B cell (primary cell): Measurements from ENCODE around the gene RFPL1. TPM values are rescaled to one million over a fixed set of nuclear protein-coding genes. Genes with fewer than 3 reads are reported as not detected.

Experiments used
- ATAC-seq: fragments of 200-7000 bp; cut with Tn5 transposase; one replicate; pipeline ENCODE4 v1.10.0; 2021; ENCODE audit warnings: low read depth, mild to moderate bottlenecking, moderate number of reproducible peaks, moderate library complexity
- CTCF ChIA-PET: fragments of 350-600 bp; sonication (Branson Sonifier 250); formaldehyde crosslinking; loops from one replicate; lab custom pipeline; 2021; ENCODE audit warnings: antibody characterized with exemption, inconsistent platforms; lab: Charles Lee
- POLR2A ChIA-PET: fragments of 350-600 bp; sonication (Branson Sonifier 250); formaldehyde crosslinking; loops from one replicate; lab custom pipeline; 2021; ENCODE audit warnings: antibody characterized with exemption; lab: Charles Lee
- DNase-seq: peaks from one replicate; pipeline ENCODE4 v3.0.0; 2013
- H2AFZ ChIP-seq: 2 replicates; pipeline ENCODE4 v1.6.1; 2012; ENCODE audit warnings: mild to moderate bottlenecking, low read depth, low read length; ENCODE audit not compliant: insufficient read depth, poor library complexity, severe bottlenecking
- H3K27ac ChIP-seq, 2 donors: 1 replicate in 1 of 2; 2 replicates in 1 of 2; pipeline ENCODE4 v1.5.1; 2012 to 2013; ENCODE audit warnings: low read length in 2 of 2, mild to moderate bottlenecking in 2 of 2, moderate library complexity in 1 of 2
- H3K27me3 ChIP-seq, 4 experiments: fragments of 200-600 bp in 1 of 4; sonication (generic) in 1 of 4; replicated peaks in 1 of 4; 1 replicate in 2 of 4; 2 replicates in 2 of 4; pipeline versions ENCODE4 v1.6.1 to v1.7.0; 2013 to 2016; ENCODE audit warnings: low read length in 3 of 4, mild to moderate bottlenecking in 2 of 4, mixed read lengths in 1 of 4, moderate library complexity in 1 of 4; ENCODE audit not compliant: insufficient read depth in 4 of 4, control insufficient read depth in 3 of 4; ENCODE audit errors: control extremely low read depth in 1 of 4
- H3K36me3 ChIP-seq, 2 experiments: replicated peaks in 1 of 2; 1 replicate in 1 of 2; 2 replicates in 1 of 2; pipeline versions ENCODE4 v1.6.1 to v1.7.1; 2013; ENCODE audit warnings: low read length in 1 of 2; ENCODE audit not compliant: insufficient read depth in 2 of 2, control insufficient read depth in 1 of 2; ENCODE audit errors: control extremely low read depth in 1 of 2, extremely low read depth in 1 of 2
- H3K4me1 ChIP-seq, 2 donors: fragments of 200-600 bp in 1 of 2; sonication (generic) in 1 of 2; 1 replicate in 1 of 2; 2 replicates in 1 of 2; pipeline versions ENCODE4 v1.5.1 to v1.6.1; 2013 to 2017; ENCODE audit warnings: low read length in 2 of 2; ENCODE audit not compliant: control insufficient read depth in 2 of 2, insufficient read depth in 2 of 2
- H3K4me2 ChIP-seq: replicated peaks from 2 replicates; pipeline ENCODE3; 2012; ENCODE audit warnings: mild to moderate bottlenecking, low read depth, low read length; ENCODE audit not compliant: poor library complexity, severe bottlenecking
- H3K4me3 ChIP-seq, 5 experiments: fragments of 200-600 bp in 1 of 5; sonication (generic) in 1 of 5; 1 replicate in 3 of 5; 2 replicates in 2 of 5; pipeline versions ENCODE4 v1.5.1 to v1.7.0; 2011 to 2016; ENCODE audit warnings: low read length in 4 of 5, mild to moderate bottlenecking in 4 of 5, low read depth in 2 of 5, control low read depth in 1 of 5, moderate library complexity in 1 of 5; ENCODE audit not compliant: insufficient read depth in 1 of 5; ENCODE audit errors: control extremely low read depth in 1 of 5, extremely low read depth in 1 of 5
- H3K79me2 ChIP-seq: fragments of 200-600 bp; sonication (generic); one replicate; pipeline ENCODE4 v1.6.0; 2016; ENCODE audit warnings: low read length; ENCODE audit not compliant: control insufficient read depth, insufficient read depth
- H3K9ac ChIP-seq: fragments of 200-600 bp; sonication (generic); 2 replicates; pipeline ENCODE4 v1.6.1; 2017; ENCODE audit warnings: mild to moderate bottlenecking, low read length, moderate library complexity
- H3K9me3 ChIP-seq, 3 donors: one replicate each; pipeline versions ENCODE4 v1.6.1 to v1.7.1; 2013; ENCODE audit warnings: low read length in 2 of 3; ENCODE audit not compliant: control insufficient read depth in 2 of 3, insufficient read depth in 1 of 3; ENCODE audit errors: control extremely low read depth in 1 of 3
- H4K20me1 ChIP-seq: 2 replicates; pipeline ENCODE4 v1.6.0; 2012; ENCODE audit warnings: mild to moderate bottlenecking, low read length; ENCODE audit not compliant: insufficient read depth, control insufficient read depth, poor library complexity, severe bottlenecking
- H3K27ac Mint-ChIP-seq: one replicate; pipeline ENCODE4 v1.8.0; 2021; ENCODE audit warnings: mixed read lengths
- H3K27me3 Mint-ChIP-seq: one replicate; pipeline ENCODE4 v1.8.0; 2021; ENCODE audit warnings: mixed read lengths
- H3K4me1 Mint-ChIP-seq: one replicate; pipeline ENCODE4 v1.8.0; 2021; ENCODE audit warnings: mixed read lengths
- H3K4me3 Mint-ChIP-seq: one replicate; pipeline ENCODE4 v1.8.0; 2021; ENCODE audit warnings: mixed read lengths
- H3K9me3 Mint-ChIP-seq: one replicate; pipeline ENCODE4 v1.8.0; 2022; ENCODE audit warnings: mixed read lengths; ENCODE audit not compliant: insufficient read depth
- EZH2 ChIP-seq: IDR thresholded peaks from 2 replicates; pipeline ENCODE4 v1.6.1; 2012; ENCODE audit warnings: borderline replicate concordance, low read depth, mild to moderate bottlenecking, moderate library complexity, low read length; ENCODE audit not compliant: insufficient read depth, poor library complexity, severe bottlenecking
- WGBS: methylation state at CpG from one replicate; pipeline ENCODE4 v1.1.5; 2013; ENCODE audit warnings: missing lambda C conversion rate; ENCODE audit not compliant: insufficient coverage; 5-methylcytosine and 5-hydroxymethylcytosine counted together
- intact Hi-C: fragments of 100-400 bp; cut with micrococcal nuclease; formaldehyde crosslinking; loops from one replicate; pipeline ENCODE4 v1.10.0; 2022
- polyA plus RNA-seq: library from polyadenylated mRNA; depleted of rRNA; stranded (reverse); fragments of >200 nt; gene quantifications from 2 replicates; pipeline ENCODE4 v1.2.3, GENCODE V29; 2012
- total RNA-seq, 2 donors: library from RNA; stranded (reverse); fragments of 120-200 nt in 1 of 2; gene quantifications; 1 replicate in 1 of 2; 2 replicates in 1 of 2; pipeline versions ENCODE4 v1.2.3 to v1.2.4, GENCODE V29; 2013 to 2022
- TF ChIP-seq, protein P1 (sequence below): fragments of 200-600 bp; IDR thresholded peaks from one replicate; pipeline ENCODE4 v1.8.0; 2022; ENCODE audit warnings: antibody characterized with exemption, mild to moderate bottlenecking

The RFPL1 gene
- total and polyA plus RNA-seq, 2 donors (not counting 1 experiment from before 2014, with no cell fraction given) = not detected

DNA sequence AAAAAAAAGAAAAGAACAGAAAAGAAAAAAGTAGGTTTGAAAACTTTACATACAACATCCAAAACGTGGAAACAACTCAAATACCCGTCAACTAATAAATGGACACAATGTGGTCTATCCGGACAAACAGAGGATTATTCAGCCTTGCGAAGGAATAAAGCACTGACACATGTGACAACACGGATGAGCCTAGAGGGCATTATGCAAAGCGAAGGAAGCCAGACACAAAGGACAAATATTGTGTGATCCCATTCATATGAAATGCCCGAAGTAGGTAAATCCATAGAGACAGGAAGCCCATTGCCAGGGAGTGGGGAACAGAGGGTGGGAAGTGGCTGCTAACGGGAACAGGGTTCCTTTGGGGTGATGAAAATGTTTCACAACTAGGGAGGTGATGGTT is 11.8 kb downstream of the RFPL1 start:
- Histone ChIP-seq H3K4me3 (no peak overlapping the region), H3K9ac (no peak overlapping the region), H3K27ac (no peak overlapping the region), H3K9me3 (no peaks in the 10 kb centered on the region), H3K79me2 (no peaks in the 10 kb centered on the region), H3K4me1 (no peaks in the 10 kb centered on the region), H2AFZ (no peak overlapping the region), H3K36me3 (no peaks in the 10 kb centered on the region), H4K20me1 (no peaks in the 10 kb centered on the region), H3K27me3 (no peaks in the 10 kb centered on the region), H3K4me2 (no peak overlapping the region)
- no peaks in the 10 kb centered on the region for H3K4me1 Mint-ChIP-seq
- H3K27me3 Mint-ChIP-seq = peaks cover 3% of the 10 kb centered on the region
- ChIA-PET CTCF (no interaction called here), POLR2A (no interaction called here)
- DNase-seq = no peak
- no peak for TF ChIP-seq EZH2
- TF ChIP-seq, protein P1, sequence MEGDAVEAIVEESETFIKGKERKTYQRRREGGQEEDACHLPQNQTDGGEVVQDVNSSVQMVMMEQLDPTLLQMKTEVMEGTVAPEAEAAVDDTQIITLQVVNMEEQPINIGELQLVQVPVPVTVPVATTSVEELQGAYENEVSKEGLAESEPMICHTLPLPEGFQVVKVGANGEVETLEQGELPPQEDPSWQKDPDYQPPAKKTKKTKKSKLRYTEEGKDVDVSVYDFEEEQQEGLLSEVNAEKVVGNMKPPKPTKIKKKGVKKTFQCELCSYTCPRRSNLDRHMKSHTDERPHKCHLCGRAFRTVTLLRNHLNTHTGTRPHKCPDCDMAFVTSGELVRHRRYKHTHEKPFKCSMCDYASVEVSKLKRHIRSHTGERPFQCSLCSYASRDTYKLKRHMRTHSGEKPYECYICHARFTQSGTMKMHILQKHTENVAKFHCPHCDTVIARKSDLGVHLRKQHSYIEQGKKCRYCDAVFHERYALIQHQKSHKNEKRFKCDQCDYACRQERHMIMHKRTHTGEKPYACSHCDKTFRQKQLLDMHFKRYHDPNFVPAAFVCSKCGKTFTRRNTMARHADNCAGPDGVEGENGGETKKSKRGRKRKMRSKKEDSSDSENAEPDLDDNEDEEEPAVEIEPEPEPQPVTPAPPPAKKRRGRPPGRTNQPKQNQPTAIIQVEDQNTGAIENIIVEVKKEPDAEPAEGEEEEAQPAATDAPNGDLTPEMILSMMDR = no peak
- intact Hi-C loops = no loop called here
- no peaks in the 10 kb centered on the region for H3K9me3 Mint-ChIP-seq
- 94% methylated on average over 5 of the region's 8 CpGs for WGBS
- H3K4me3 Mint-ChIP-seq = no peak overlapping the region
- no peak for ATAC-seq
- H3K27ac Mint-ChIP-seq = no peak overlapping the region

DNA sequence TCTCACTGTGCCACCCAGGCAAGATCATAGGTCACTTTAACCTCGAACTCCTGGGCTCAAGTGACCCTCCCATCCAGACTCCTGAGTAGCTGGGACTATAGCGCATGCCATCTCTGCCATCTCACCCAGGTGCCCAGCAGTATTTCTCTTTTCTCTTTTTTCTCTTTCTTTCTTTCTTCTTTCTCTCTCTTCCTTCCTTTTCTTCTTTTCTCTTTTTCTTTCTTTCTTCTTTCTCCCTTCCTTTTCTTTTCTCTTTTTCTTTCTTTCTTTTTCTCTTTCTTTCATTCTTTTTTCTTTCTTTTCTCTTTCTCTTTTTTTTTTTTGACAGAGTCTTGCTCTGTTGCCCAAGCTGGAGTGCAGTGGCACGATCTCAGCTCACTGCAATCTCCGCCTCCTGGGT is 13.5 kb downstream of the RFPL1 start:
- Histone ChIP-seq H3K4me1 (no peaks in the 10 kb centered on the region), H3K9ac (no peak overlapping the region)

More for the DNA sequence above, 13.5 kb downstream of the RFPL1 start:
- WGBS = 89% methylated on average over 4 of the region's 4 CpGs
- ChIA-PET CTCF (interaction anchor here (1.0 kb wide), 1 partner anchor 73 kb away, joined by 3 read pairs; no protein-coding TSS in a partner anchor), POLR2A (no interaction called here)
- no peaks in the 10 kb centered on the region for H3K27me3 Mint-ChIP-seq
- Histone ChIP-seq H3K79me2 (no peaks in the 10 kb centered on the region), H3K27ac (no peak overlapping the region), H3K27me3 (no peaks in the 10 kb centered on the region), H3K4me3 (no peak overlapping the region), H3K36me3 (no peaks in the 10 kb centered on the region), H3K9me3 (no peaks in the 10 kb centered on the region), H4K20me1 (no peaks in the 10 kb centered on the region), H2AFZ (no peak overlapping the region), H3K4me2 (no peak overlapping the region)
- TF ChIP-seq, protein P1 = peak; percentile 22
- no peak for TF ChIP-seq EZH2
- ATAC-seq = no peak
- intact Hi-C loops = no loop called here
- no peaks in the 10 kb centered on the region for H3K9me3 Mint-ChIP-seq
- no peak for DNase-seq
- H3K4me3 Mint-ChIP-seq = no peak overlapping the region
- no peak overlapping the region for H3K27ac Mint-ChIP-seq
- no peaks in the 10 kb centered on the region for H3K4me1 Mint-ChIP-seq
